Activated CD8-positive, alpha-beta memory T cell treated with anti-CD3 and anti-CD28 coated beads, Interleukin-2, amount 10 ng/mL, durations not matched to agents 7 days and 5 days (primary cell): Measurements from ENCODE around the gene KHK. TPM values are rescaled to one million over a fixed set of nuclear protein-coding genes. Genes with fewer than 3 reads are reported as not detected.

Source experiments
- ATAC-seq: fragments of 150-1000 bp; cut with Tn5 transposase; one replicate; pipeline ENCODE4 v1.10.0; 2021; ENCODE audit warnings: moderate library complexity
- CTCF ChIA-PET: fragments of 350-600 bp; sonication (Branson Sonifier 250); formaldehyde crosslinking; loops from one replicate; lab custom pipeline; 2021; ENCODE audit warnings: antibody characterized with exemption; lab: Charles Lee
- DNase-seq: peaks from one replicate; pipeline ENCODE4 v3.0.0-alpha.2; 2020
- H3K27ac Mint-ChIP-seq: one replicate; pipeline ENCODE4 v1.8.0; 2021; ENCODE audit warnings: mild to moderate bottlenecking, mixed read lengths
- H3K27me3 Mint-ChIP-seq: one replicate; pipeline ENCODE4 v1.8.0; 2021; ENCODE audit warnings: mixed read lengths
- H3K36me3 Mint-ChIP-seq: one replicate; pipeline ENCODE4 v1.8.0; 2021; ENCODE audit warnings: mild to moderate bottlenecking, mixed read lengths
- H3K4me1 Mint-ChIP-seq: one replicate; pipeline ENCODE4 v1.8.0; 2021; ENCODE audit warnings: mixed read lengths
- H3K4me3 Mint-ChIP-seq: one replicate; pipeline ENCODE4 v1.8.0; 2021; ENCODE audit warnings: mild to moderate bottlenecking, moderate library complexity, mixed read lengths
- H3K9me3 Mint-ChIP-seq: one replicate; pipeline ENCODE4 v1.8.0; 2022; ENCODE audit warnings: low read depth, mixed read lengths
- total RNA-seq, 2 experiments: library from RNA; stranded (reverse); gene quantifications; one replicate each; pipeline ENCODE4 v1.2.3, GENCODE V29; 2021

Gene KHK
- total RNA-seq, 2 experiments from 2014 or later, result 8.0 to 8.8 TPM

- peaks cover 12% of the 10 kb centered on the region for H3K36me3 Mint-ChIP-seq
- peak; percentile 98 for ATAC-seq
- peak; percentile 99 for DNase-seq
- CTCF ChIA-PET, result interaction anchor here (0.8 to 3.3 kb wide), 20 partner anchors 8 to 287 kb away, joined by 3 to 32 read pairs (median 4); partner anchors contain the start of genes ABHD1, AGBL5 and TRIM54
- H3K4me3 Mint-ChIP-seq, result peak within 1 kb of the TSS; percentile 93
- H3K4me1 Mint-ChIP-seq, result peaks cover 26% of the 10 kb centered on the region
- no peaks in the 10 kb centered on the region for H3K27me3 Mint-ChIP-seq
- no peaks in the 10 kb centered on the region for H3K9me3 Mint-ChIP-seq
- peak within 1 kb of the TSS; percentile 97 for H3K27ac Mint-ChIP-seq
Observed at GRCh38 chr2:27133905-27134780, 47.6 kb downstream of the KHK start, which contains the start of gene PREB. Gene PREB (minus strand): TSS chr2:27134636. CDS start chr2:27134421, 215 bp downstream.

- CTCF ChIA-PET, result interaction anchor here (0.9 to 3.3 kb wide), 11 partner anchors 11 to 288 kb away, joined by 3 to 32 read pairs (median 4); partner anchors contain the start of gene ABHD1
- Mint-ChIP-seq H3K4me3 (peak overlapping the region; percentile 93), H3K27me3 (peaks cover 3% of the 10 kb centered on the region), H3K27ac (peak overlapping the region; percentile 97), H3K9me3 (no peaks in the 10 kb centered on the region), H3K36me3 (peaks cover 11% of the 10 kb centered on the region), H3K4me1 (peaks cover 26% of the 10 kb centered on the region)
- ATAC-seq (no peak), DNase-seq (no peak)
Observed at GRCh38 chr2:27134781-27135477, 48.4 kb downstream of the KHK start.

- CTCF ChIA-PET, result interaction anchor here (0.7 to 3.3 kb wide), 3 partner anchors 11 to 15 kb away, joined by 4 to 32 read pairs (median 4); partner anchors contain the start of gene ABHD1
- DNase-seq (no peak), ATAC-seq (no peak)
- H3K9me3 Mint-ChIP-seq, result no peaks in the 10 kb centered on the region
- peaks cover 4% of the 10 kb centered on the region for H3K27me3 Mint-ChIP-seq
- peak overlapping the region; percentile 93 for H3K4me3 Mint-ChIP-seq
- H3K4me1 Mint-ChIP-seq, result peaks cover 26% of the 10 kb centered on the region
- peak overlapping the region; percentile 72 for H3K27ac Mint-ChIP-seq
- peaks cover 9% of the 10 kb centered on the region for H3K36me3 Mint-ChIP-seq
Observed at GRCh38 chr2:27135478-27135955, 48.9 kb downstream of the KHK start.

- peaks cover 6% of the 10 kb centered on the region for H3K36me3 Mint-ChIP-seq
- no peak overlapping the region for H3K4me3 Mint-ChIP-seq
- CTCF ChIA-PET, result interaction anchor here (1.1 to 1.2 kb wide), 2 partner anchors 12 to 14 kb away, joined by 3 to 4 read pairs; partner anchors contain the start of gene ABHD1
- H3K27me3 Mint-ChIP-seq, result peaks cover 6% of the 10 kb centered on the region
- no peaks in the 10 kb centered on the region for H3K9me3 Mint-ChIP-seq
- ATAC-seq (no peak), DNase-seq (no peak)
- H3K4me1 Mint-ChIP-seq, result peaks cover 26% of the 10 kb centered on the region
- no peak overlapping the region for H3K27ac Mint-ChIP-seq
Observed at GRCh38 chr2:27136751-27137150, 50.2 kb downstream of the KHK start.

GRCh38 chr2:27137322-27137935 lies 50.9 kb downstream of the KHK start:
- no peaks in the 10 kb centered on the region for H3K9me3 Mint-ChIP-seq
- ATAC-seq, result no peak
- peaks cover 25% of the 10 kb centered on the region for H3K4me1 Mint-ChIP-seq
- DNase-seq, result no peak
- H3K27me3 Mint-ChIP-seq, result peaks cover 9% of the 10 kb centered on the region
- peaks cover 5% of the 10 kb centered on the region for H3K36me3 Mint-ChIP-seq
- no peak overlapping the region for H3K27ac Mint-ChIP-seq
- no peak overlapping the region for H3K4me3 Mint-ChIP-seq
- CTCF ChIA-PET, result interaction anchor here (0.7 to 1.1 kb wide), 2 partner anchors 14 to 54 kb away, joined by 3 read pairs; partner anchors contain the start of gene ABHD1

GRCh38 chr2:27138111-27138510 lies 51.5 kb downstream of the KHK start:
- CTCF ChIA-PET, result interaction anchor here (2.0 kb wide), 1 partner anchor 32 kb away, joined by 5 read pairs; no protein-coding TSS in a partner anchor
- no peak overlapping the region for H3K27ac Mint-ChIP-seq
- H3K4me3 Mint-ChIP-seq, result no peak overlapping the region
- peaks cover 12% of the 10 kb centered on the region for H3K27me3 Mint-ChIP-seq
- peaks cover 2% of the 10 kb centered on the region for H3K36me3 Mint-ChIP-seq
- DNase-seq (no peak), ATAC-seq (no peak)
- H3K4me1 Mint-ChIP-seq, result peaks cover 18% of the 10 kb centered on the region
- no peaks in the 10 kb centered on the region for H3K9me3 Mint-ChIP-seq

- H3K4me3 Mint-ChIP-seq, result no peak within 1 kb of the TSS
- H3K27ac Mint-ChIP-seq, result no peak within 1 kb of the TSS
- H3K36me3 Mint-ChIP-seq, result peaks cover 2% of the 10 kb centered on the region
- DNase-seq (no peak), ATAC-seq (no peak)
- no peaks in the 10 kb centered on the region for H3K9me3 Mint-ChIP-seq
- CTCF ChIA-PET, result interaction anchor here (1.1 to 2.0 kb wide), 3 partner anchors 31 to 164 kb away, joined by 3 to 5 read pairs (median 3); no protein-coding TSS in a partner anchor
- H3K4me1 Mint-ChIP-seq, result peaks cover 10% of the 10 kb centered on the region
- peaks cover 24% of the 10 kb centered on the region for H3K27me3 Mint-ChIP-seq
Observed at GRCh38 chr2:27139310-27139709, 52.7 kb downstream of the KHK start, which contains the start of gene PRR30. Gene PRR30 (minus strand): TSS chr2:27139410. CDS start chr2:27138329, 1,081 bp downstream.

- CTCF ChIA-PET, result no interaction called here
- ATAC-seq, result no peak
- H3K4me3 Mint-ChIP-seq, result no peak overlapping the region
Observed at GRCh38 chr2:27143285-27143684, 56.7 kb downstream of the KHK start.

GRCh38 chr2:27145682-27146081 lies 59.1 kb downstream of the KHK start:
- no peaks in the 10 kb centered on the region for H3K4me1 Mint-ChIP-seq
- ATAC-seq (no peak), DNase-seq (no peak)
- H3K27me3 Mint-ChIP-seq, result peaks cover 23% of the 10 kb centered on the region
- no peaks in the 10 kb centered on the region for H3K9me3 Mint-ChIP-seq
- no peak overlapping the region for H3K27ac Mint-ChIP-seq
- CTCF ChIA-PET, result no interaction called here
- H3K36me3 Mint-ChIP-seq, result no peaks in the 10 kb centered on the region
- H3K4me3 Mint-ChIP-seq, result no peak overlapping the region

More at GRCh38 chr2:27143285-27143684, 56.7 kb downstream of the KHK start:
- H3K36me3 Mint-ChIP-seq, result no peaks in the 10 kb centered on the region
- no peak overlapping the region for H3K27ac Mint-ChIP-seq
- H3K9me3 Mint-ChIP-seq, result no peaks in the 10 kb centered on the region
- H3K27me3 Mint-ChIP-seq, result peaks cover 28% of the 10 kb centered on the region
- no peak for DNase-seq
- H3K4me1 Mint-ChIP-seq, result no peaks in the 10 kb centered on the region

GRCh38 chr2:27147935-27148334 lies 61.4 kb downstream of the KHK start:
- Mint-ChIP-seq H3K27me3 (peaks cover 17% of the 10 kb centered on the region), H3K36me3 (no peaks in the 10 kb centered on the region), H3K27ac (no peak overlapping the region), H3K4me1 (no peaks in the 10 kb centered on the region), H3K4me3 (no peak overlapping the region), H3K9me3 (no peaks in the 10 kb centered on the region)
- CTCF ChIA-PET, result interaction anchor here (0.6 kb wide), 1 partner anchor 44 kb away, joined by 3 read pairs; no protein-coding TSS in a partner anchor
- no peak for DNase-seq
- no peak for ATAC-seq

GRCh38 chr2:27148801-27149439 lies 62.3 kb downstream of the KHK start, which contains the start of gene TCF23:
Gene TCF23 (plus strand): TSS chr2:27149004. CDS start chr2:27149134, 130 bp downstream.
- Mint-ChIP-seq H3K27me3 (peaks cover 7% of the 10 kb centered on the region), H3K4me3 (no peak within 1 kb of the TSS), H3K9me3 (no peaks in the 10 kb centered on the region), H3K36me3 (no peaks in the 10 kb centered on the region), H3K4me1 (no peaks in the 10 kb centered on the region), H3K27ac (no peak within 1 kb of the TSS)
- CTCF ChIA-PET, result interaction anchor here (0.6 to 1.0 kb wide), 3 partner anchors 21 to 155 kb away, joined by 3 to 4 read pairs (median 3); no protein-coding TSS in a partner anchor
- ATAC-seq (no peak), DNase-seq (no peak)
